HepG2 (cell line): ENCODE results near the gene DYSF.

Experiments used
- JUNB ChIP-seq: sonication (generic); formaldehyde crosslinking; IDR thresholded peaks from 2 replicates; pipeline ENCODE4 v1.8.0; 2022; ENCODE audit warnings: missing genetic modification reagents, mild to moderate bottlenecking, borderline replicate concordance
- MIER2 ChIP-seq: IDR thresholded peaks from 2 replicates; pipeline ENCODE4 v1.6.1; 2016; ENCODE audit warnings: missing biosample characterization, missing genetic modification reagents
- ZNF143 ChIP-seq: sonication (generic); formaldehyde crosslinking; IDR thresholded peaks from 2 replicates; pipeline ENCODE4 v1.4.0; 2020; ENCODE audit warnings: missing genetic modification reagents
- TF ChIP-seq, protein P1 (sequence below): sonication (generic); formaldehyde crosslinking; IDR thresholded peaks from 2 replicates; pipeline ENCODE4 v1.5.0; 2020; ENCODE audit warnings: mild to moderate bottlenecking, missing genetic modification reagents, moderate library complexity
- TF ChIP-seq, protein P2 (sequence below): sonication (generic); formaldehyde crosslinking; IDR thresholded peaks from 2 replicates; pipeline ENCODE4 v1.8.1; 2022; ENCODE audit warnings: mild to moderate bottlenecking, missing genetic modification reagents

GRCh38 chr2:71665168-71666093 is 212.1 kb downstream of the DYSF start:
- TF ChIP-seq, protein P1, sequence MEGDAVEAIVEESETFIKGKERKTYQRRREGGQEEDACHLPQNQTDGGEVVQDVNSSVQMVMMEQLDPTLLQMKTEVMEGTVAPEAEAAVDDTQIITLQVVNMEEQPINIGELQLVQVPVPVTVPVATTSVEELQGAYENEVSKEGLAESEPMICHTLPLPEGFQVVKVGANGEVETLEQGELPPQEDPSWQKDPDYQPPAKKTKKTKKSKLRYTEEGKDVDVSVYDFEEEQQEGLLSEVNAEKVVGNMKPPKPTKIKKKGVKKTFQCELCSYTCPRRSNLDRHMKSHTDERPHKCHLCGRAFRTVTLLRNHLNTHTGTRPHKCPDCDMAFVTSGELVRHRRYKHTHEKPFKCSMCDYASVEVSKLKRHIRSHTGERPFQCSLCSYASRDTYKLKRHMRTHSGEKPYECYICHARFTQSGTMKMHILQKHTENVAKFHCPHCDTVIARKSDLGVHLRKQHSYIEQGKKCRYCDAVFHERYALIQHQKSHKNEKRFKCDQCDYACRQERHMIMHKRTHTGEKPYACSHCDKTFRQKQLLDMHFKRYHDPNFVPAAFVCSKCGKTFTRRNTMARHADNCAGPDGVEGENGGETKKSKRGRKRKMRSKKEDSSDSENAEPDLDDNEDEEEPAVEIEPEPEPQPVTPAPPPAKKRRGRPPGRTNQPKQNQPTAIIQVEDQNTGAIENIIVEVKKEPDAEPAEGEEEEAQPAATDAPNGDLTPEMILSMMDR (CRISPR knock-in tag): no peak
- no peak for TF ChIP-seq MIER2 (CRISPR knock-in tag)
- no peak for TF ChIP-seq JUNB
- TF ChIP-seq ZNF143 (CRISPR knock-in tag): no peak
- TF ChIP-seq, protein P2, sequence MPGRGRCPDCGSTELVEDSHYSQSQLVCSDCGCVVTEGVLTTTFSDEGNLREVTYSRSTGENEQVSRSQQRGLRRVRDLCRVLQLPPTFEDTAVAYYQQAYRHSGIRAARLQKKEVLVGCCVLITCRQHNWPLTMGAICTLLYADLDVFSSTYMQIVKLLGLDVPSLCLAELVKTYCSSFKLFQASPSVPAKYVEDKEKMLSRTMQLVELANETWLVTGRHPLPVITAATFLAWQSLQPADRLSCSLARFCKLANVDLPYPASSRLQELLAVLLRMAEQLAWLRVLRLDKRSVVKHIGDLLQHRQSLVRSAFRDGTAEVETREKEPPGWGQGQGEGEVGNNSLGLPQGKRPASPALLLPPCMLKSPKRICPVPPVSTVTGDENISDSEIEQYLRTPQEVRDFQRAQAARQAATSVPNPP: no peak
